ENCODE data around the gene TMEM61. TPM values are rescaled to one million over a fixed set of nuclear protein-coding genes. Genes with fewer than 3 reads are reported as not detected.

The TMEM61 gene
- total and polyA plus RNA-seq, 2 experiments from 2014 or later = 0.22 to 0.90 TPM

GRCh38 chr1:54993140-54993539, 12.7 kb downstream of the TMEM61 start:
- WGBS (ENCODE audit: low lambda C conversion rate, missing lambda C conversion rate) = 89% methylated on average over 6 of the region's 6 CpGs
- TF ChIP-seq EZH2 (IDR thresholded peaks at IDR 0.05; ENCODE audit: borderline replicate concordance) = no peak
- no peak for TF ChIP-seq EZH2phosphoT487 (IDR thresholded peaks at IDR 0.05; ENCODE audit: low read depth, severe bottlenecking, unreplicated experiment)
- TF ChIP-seq CTCF (IDR thresholded peaks at IDR 0.05; ENCODE audit: poor library complexity) = no peak
- H3K27ac ChIP-seq = no peak overlapping the region
- peaks cover 26% of the 10 kb centered on the region for H3K27me3 ChIP-seq
- H2AFZ ChIP-seq = no peak overlapping the region
- no peaks in the 10 kb centered on the region for H3K36me3 ChIP-seq (replicated peaks; ENCODE audit: insufficient read depth, low read depth)
- no peaks in the 10 kb centered on the region for H3K9me3 ChIP-seq (ENCODE audit: low read depth)
- DNase-seq (ENCODE audit: low spot score) = no peak
- peaks cover 6% of the 10 kb centered on the region for H3K4me1 ChIP-seq (ENCODE audit: insufficient read depth)
- no peak overlapping the region for H3K4me3 ChIP-seq
- no peaks in the 10 kb centered on the region for H3K79me2 ChIP-seq
- H3K9me2 ChIP-seq (replicated peaks; ENCODE audit: insufficient read depth) = no peaks in the 10 kb centered on the region
- H3K4me2 ChIP-seq = no peak overlapping the region
- no peaks in the 10 kb centered on the region for H4K20me1 ChIP-seq (ENCODE audit: insufficient read depth, poor library complexity, severe bottlenecking)

- Histone ChIP-seq H3K9me3 (ENCODE audit: low read depth) (no peaks in the 10 kb centered on the region), H4K20me1 (ENCODE audit: insufficient read depth, poor library complexity, severe bottlenecking) (no peaks in the 10 kb centered on the region), H2AFZ (no peak overlapping the region), H3K27me3 (peaks cover 29% of the 10 kb centered on the region), H3K36me3 (replicated peaks; ENCODE audit: insufficient read depth, low read depth) (no peaks in the 10 kb centered on the region), H3K79me2 (no peaks in the 10 kb centered on the region), H3K4me3 (no peak overlapping the region), H3K27ac (no peak overlapping the region), H3K9me2 (replicated peaks; ENCODE audit: insufficient read depth) (no peaks in the 10 kb centered on the region), H3K4me2 (no peak overlapping the region), H3K4me1 (ENCODE audit: insufficient read depth) (peaks cover 6% of the 10 kb centered on the region)
- WGBS (ENCODE audit: low lambda C conversion rate, missing lambda C conversion rate) = 64% methylated on average over 6 of the region's 6 CpGs
- no peak for TF ChIP-seq EZH2phosphoT487 (IDR thresholded peaks at IDR 0.05; ENCODE audit: low read depth, severe bottlenecking, unreplicated experiment)
- no peak for TF ChIP-seq EZH2 (IDR thresholded peaks at IDR 0.05; ENCODE audit: borderline replicate concordance)
- no peak for TF ChIP-seq CTCF (IDR thresholded peaks at IDR 0.05; ENCODE audit: poor library complexity)
- no peak for DNase-seq (ENCODE audit: low spot score)
These were observed 14.0 kb downstream of the TMEM61 start for GRCh38 chr1:54994355-54994990.

- H2AFZ ChIP-seq = no peak overlapping the region
- H3K36me3 ChIP-seq (replicated peaks; ENCODE audit: insufficient read depth, low read depth) = no peaks in the 10 kb centered on the region
- no peaks in the 10 kb centered on the region for H4K20me1 ChIP-seq (ENCODE audit: insufficient read depth, poor library complexity, severe bottlenecking)
- peaks cover 29% of the 10 kb centered on the region for H3K27me3 ChIP-seq
- DNase-seq (ENCODE audit: low spot score) = no peak
- H3K4me2 ChIP-seq = no peak overlapping the region
- no peaks in the 10 kb centered on the region for H3K9me2 ChIP-seq (replicated peaks; ENCODE audit: insufficient read depth)
- H3K27ac ChIP-seq = no peak overlapping the region
- TF ChIP-seq CTCF (IDR thresholded peaks at IDR 0.05; ENCODE audit: poor library complexity) (no peak), EZH2 (IDR thresholded peaks at IDR 0.05; ENCODE audit: borderline replicate concordance) (no peak), EZH2phosphoT487 (IDR thresholded peaks at IDR 0.05; ENCODE audit: low read depth, severe bottlenecking, unreplicated experiment) (no peak)
- peaks cover 6% of the 10 kb centered on the region for H3K4me1 ChIP-seq (ENCODE audit: insufficient read depth)
- H3K4me3 ChIP-seq = no peak overlapping the region
- WGBS (ENCODE audit: low lambda C conversion rate, missing lambda C conversion rate) = 54% methylated on average over 12 of the region's 12 CpGs
- no peaks in the 10 kb centered on the region for H3K79me2 ChIP-seq
- no peaks in the 10 kb centered on the region for H3K9me3 ChIP-seq (ENCODE audit: low read depth)
These were observed 14.8 kb downstream of the TMEM61 start for GRCh38 chr1:54995013-54995760.

All from hepatocyte (in vitro differentiated cells).